ENCODE measurements around the gene EBLN1. TPM values are rescaled to one million over a fixed set of nuclear protein-coding genes. Genes with fewer than 3 reads are reported as not detected.

The EBLN1 gene
- total and polyA plus RNA-seq, 2 of the 13 experiments (the other 11 are each of a cell fraction or from before 2014, with no cell fraction given) = not detected

DNA sequence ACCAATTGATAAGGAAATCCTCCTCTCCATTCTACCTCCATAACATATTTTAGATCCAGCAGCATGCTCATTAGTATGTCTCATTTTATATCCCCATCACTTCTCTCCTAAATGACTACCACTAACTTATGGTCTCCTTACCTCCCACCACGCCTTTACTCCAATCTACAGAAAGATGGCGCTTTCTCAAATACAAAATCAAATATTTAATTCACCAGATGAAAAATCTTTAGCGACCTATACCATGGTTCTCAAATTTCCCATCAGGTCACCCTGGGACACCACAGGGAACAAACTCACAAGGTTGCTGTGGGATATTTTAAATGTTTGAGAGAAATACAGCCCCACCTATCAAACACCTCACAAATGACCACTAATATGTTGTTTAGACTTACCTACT lies 27.0 kb upstream of the EBLN1 start (continued):
- TF ChIP-seq, protein P1, sequence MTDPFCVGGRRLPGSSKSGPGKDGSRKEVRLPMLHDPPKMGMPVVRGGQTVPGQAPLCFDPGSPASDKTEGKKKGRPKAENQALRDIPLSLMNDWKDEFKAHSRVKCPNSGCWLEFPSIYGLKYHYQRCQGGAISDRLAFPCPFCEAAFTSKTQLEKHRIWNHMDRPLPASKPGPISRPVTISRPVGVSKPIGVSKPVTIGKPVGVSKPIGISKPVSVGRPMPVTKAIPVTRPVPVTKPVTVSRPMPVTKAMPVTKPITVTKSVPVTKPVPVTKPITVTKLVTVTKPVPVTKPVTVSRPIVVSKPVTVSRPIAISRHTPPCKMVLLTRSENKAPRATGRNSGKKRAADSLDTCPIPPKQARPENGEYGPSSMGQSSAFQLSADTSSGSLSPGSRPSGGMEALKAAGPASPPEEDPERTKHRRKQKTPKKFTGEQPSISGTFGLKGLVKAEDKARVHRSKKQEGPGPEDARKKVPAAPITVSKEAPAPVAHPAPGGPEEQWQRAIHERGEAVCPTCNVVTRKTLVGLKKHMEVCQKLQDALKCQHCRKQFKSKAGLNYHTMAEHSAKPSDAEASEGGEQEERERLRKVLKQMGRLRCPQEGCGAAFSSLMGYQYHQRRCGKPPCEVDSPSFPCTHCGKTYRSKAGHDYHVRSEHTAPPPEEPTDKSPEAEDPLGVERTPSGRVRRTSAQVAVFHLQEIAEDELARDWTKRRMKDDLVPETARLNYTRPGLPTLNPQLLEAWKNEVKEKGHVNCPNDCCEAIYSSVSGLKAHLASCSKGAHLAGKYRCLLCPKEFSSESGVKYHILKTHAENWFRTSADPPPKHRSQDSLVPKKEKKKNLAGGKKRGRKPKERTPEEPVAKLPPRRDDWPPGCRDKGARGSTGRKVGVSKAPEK (CRISPR knock-in tag; IDR thresholded peaks at IDR 0.05; ENCODE audit: borderline replicate concordance) = no peak

DNA sequence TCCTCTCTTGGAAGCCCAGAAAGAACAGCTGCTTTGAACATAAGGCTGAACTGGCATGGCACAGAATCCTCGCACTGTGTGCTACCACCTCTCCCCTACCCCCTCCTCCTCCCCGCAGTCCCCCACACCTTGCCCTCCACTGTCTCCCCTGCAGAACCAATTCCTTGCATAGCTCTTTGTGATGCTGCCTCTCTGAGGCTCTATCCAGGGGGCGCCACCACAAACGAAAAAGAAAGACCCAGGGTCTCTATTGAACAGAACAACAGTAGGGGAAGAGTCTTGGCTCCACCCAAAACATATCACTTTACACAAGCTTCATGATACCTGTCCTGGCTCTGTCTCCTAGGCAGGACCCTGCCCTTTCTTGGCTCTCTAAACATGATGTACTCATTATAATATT lies 26.2 kb upstream of the EBLN1 start:
- BruUV-seq (replicated peaks) = no TSS peak
- no peak for DNase-seq (ENCODE audit: low spot score)
- H3K79me2 ChIP-seq (ENCODE audit: insufficient read depth, low read length) = no peaks in the 10 kb centered on the region
- TF ChIP-seq CENPT (CRISPR knock-in tag; IDR thresholded peaks at IDR 0.05; ENCODE audit: low read depth) (no peak), ADNP (CRISPR knock-in tag; IDR thresholded peaks at IDR 0.05) (no peak), ZNF879 (CRISPR knock-in tag; IDR thresholded peaks at IDR 0.05) (no peak), NR2F1 (CRISPR knock-in tag; IDR thresholded peaks at IDR 0.05) (no peak), PRPF4 (IDR thresholded peaks at IDR 0.05; ENCODE audit: low read depth, low read length, poor library complexity, severe bottlenecking) (no peak), SIX4 (CRISPR knock-in tag; IDR thresholded peaks at IDR 0.05) (no peak), ZKSCAN8 (CRISPR knock-in tag; IDR thresholded peaks at IDR 0.05; ENCODE audit: borderline replicate concordance) (no peak)
- H2AFZ ChIP-seq (ENCODE audit: low read length) = no peak overlapping the region
- in situ Hi-C loops (cut with HindIII; ENCODE audit: extremely low pct_ligation_motif_present, low pct_unique_long_range_greater_than_20kb) = no loop called here
- peaks cover 0 to 8% of the 10 kb centered on the region in 2 experiments; a peak in 2 of 5 replicates for H3K27me3 ChIP-seq (ENCODE audit: control insufficient read depth in 1 of 2, insufficient read depth in 2 of 2, low read length in 2 of 2)
- no peak for ATAC-seq
- POLR2A ChIA-PET = no interaction called here
- intact Hi-C loops (cut with micrococcal nuclease; ENCODE audit: unreplicated experiment) = no loop called here
- no peaks in the 10 kb centered on the region for H3K4me1 ChIP-seq (ENCODE audit: insufficient read depth, low read length)
- no peaks in the 10 kb centered on the region for H4K20me1 ChIP-seq (ENCODE audit: insufficient read depth, low read length)
- CTCF ChIA-PET (ENCODE audit: low intra/inter-chr PET ratio, low total read pairs) = no interaction called here
- H3K9ac ChIP-seq (ENCODE audit: insufficient read depth, low read depth, low read length) = no peak overlapping the region
- no peak overlapping the region for H3K4me3 ChIP-seq (replicated peaks in 1 of 3; ENCODE audit: insufficient read depth in 1 of 3, low read depth in 2 of 3, low read length in 3 of 3)
- H3K27ac ChIP-seq (ENCODE audit: extremely low read length, insufficient read depth, low read length) = no peak overlapping the region
- no peaks in the 10 kb centered on the region for H3K9me3 ChIP-seq (ENCODE audit: low read length)
- no peaks in the 10 kb centered on the region for H3K36me3 ChIP-seq (replicated peaks in 1 of 2; ENCODE audit: control insufficient read depth in 1 of 2, insufficient read depth in 2 of 2, low read length in 2 of 2)
- 22% methylated on average over 4 of the region's 4 CpGs for WGBS (ENCODE audit: low lambda C conversion rate)
- no peak for FAIRE-seq
- H3K4me2 ChIP-seq (ENCODE audit: low read depth, low read length) = no peak overlapping the region
